LNCAP (cell line): ENCODE results near the gene PLK3.

Experiments used
- TF ChIP-seq, protein P1 (sequence below): fragments of 450-650 bp; IDR thresholded peaks from 2 replicates; pipeline ENCODE4 v1.5.1; 2017; ENCODE audit warnings: mild to moderate bottlenecking

Gene PLK3

DNA sequence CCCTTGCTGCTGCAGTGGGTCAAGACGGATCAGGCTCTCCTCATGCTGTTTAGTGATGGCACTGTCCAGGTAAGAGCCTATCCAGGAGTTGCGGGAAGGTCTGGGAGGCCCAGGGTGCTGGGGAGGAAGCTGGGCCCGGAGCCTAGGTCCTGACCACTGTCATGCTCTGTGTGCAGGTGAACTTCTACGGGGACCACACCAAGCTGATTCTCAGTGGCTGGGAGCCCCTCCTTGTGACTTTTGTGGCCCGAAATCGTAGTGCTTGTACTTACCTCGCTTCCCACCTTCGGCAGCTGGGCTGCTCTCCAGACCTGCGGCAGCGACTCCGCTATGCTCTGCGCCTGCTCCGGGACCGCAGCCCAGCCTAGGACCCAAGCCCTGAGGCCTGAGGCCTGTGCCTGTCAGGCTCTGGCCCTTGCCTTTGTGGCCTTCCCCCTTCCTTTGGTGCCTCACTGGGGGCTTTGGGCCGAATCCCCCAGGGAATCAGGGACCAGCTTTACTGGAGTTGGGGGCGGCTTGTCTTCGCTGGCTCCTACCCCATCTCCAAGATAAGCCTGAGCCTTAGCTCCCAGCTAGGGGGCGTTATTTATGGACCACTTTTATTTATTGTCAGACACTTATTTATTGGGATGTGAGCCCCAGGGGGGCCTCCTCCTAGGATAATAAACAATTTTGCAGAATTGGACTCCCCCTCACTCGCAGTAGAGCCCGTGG, 5.3 kb downstream of the PLK3 start:
- TF ChIP-seq, protein P1, sequence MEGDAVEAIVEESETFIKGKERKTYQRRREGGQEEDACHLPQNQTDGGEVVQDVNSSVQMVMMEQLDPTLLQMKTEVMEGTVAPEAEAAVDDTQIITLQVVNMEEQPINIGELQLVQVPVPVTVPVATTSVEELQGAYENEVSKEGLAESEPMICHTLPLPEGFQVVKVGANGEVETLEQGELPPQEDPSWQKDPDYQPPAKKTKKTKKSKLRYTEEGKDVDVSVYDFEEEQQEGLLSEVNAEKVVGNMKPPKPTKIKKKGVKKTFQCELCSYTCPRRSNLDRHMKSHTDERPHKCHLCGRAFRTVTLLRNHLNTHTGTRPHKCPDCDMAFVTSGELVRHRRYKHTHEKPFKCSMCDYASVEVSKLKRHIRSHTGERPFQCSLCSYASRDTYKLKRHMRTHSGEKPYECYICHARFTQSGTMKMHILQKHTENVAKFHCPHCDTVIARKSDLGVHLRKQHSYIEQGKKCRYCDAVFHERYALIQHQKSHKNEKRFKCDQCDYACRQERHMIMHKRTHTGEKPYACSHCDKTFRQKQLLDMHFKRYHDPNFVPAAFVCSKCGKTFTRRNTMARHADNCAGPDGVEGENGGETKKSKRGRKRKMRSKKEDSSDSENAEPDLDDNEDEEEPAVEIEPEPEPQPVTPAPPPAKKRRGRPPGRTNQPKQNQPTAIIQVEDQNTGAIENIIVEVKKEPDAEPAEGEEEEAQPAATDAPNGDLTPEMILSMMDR: no peak

DNA sequence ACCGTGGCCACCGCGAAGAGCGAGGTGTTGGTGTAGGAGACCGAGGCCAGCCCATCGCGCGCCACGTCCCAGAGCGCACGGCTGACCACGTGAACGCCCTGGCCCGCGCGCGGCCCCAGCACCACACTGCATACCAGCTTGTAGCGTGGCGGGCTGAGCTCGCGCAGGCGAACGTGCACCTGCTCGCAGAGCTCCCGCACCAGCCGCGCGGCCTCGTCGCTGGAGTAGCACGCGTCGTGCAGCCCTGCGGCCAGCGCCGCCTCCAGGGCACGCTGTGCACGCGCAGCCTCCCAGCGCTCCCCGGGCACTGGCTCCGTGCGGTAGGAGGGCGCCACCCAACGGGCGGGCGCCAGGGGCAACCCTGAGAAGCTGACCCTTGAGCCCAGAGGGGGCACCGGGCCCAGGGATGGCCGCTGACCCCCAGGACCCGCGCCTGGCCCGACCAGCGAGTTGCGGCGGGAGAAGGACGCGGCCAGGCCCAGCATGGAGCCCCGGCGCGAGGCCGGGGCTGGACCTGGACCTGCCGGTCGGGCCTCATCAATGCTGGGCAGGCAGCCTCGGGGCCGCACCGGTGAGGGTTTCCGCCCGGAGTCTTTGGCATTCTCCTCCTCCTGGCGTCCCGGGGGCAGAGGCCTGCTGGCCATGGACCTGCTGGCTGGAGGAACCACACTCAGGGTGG, 6.0 kb downstream of the PLK3 start:
- TF ChIP-seq, protein P1: no peak

DNA sequence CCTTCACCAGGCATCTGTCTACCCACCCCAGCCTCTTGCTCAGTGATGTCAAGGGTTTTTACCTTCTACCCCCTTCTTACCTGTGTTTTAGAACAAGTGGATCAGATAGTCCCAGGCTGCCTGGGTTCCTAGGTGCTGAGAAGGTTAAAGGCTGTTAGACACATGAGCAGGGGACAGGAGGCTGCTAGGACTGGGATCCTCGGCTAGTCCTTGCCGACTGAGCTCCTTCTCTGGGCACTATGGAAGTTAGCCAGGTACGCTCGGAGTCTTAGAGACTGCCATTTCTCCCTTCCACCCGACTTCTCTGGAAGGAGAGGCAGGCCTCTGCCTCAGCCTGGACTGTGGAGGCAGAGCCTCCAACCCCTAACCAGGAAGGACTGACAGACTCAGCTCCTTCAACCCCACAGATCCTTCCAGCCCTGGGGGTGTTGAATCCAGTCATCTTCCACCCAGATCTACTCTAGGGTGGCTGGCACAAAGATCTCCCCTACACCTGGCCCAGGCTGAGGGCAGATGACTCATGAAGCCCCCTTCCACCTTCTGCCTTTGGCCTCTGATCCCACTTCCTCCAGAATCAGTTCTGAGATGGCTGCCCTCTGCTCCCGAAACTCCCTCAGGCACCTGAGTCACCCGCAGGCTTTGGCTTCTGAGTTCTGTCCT, 6.7 kb downstream of the PLK3 start, which contains the start of gene DYNLT4:
DYNLT4 (minus strand) TSS at position 648 of the 660 bp plus-strand sequence. CDS start 683 bp downstream, outside the sequence.
- TF ChIP-seq, protein P1: no peak

DNA sequence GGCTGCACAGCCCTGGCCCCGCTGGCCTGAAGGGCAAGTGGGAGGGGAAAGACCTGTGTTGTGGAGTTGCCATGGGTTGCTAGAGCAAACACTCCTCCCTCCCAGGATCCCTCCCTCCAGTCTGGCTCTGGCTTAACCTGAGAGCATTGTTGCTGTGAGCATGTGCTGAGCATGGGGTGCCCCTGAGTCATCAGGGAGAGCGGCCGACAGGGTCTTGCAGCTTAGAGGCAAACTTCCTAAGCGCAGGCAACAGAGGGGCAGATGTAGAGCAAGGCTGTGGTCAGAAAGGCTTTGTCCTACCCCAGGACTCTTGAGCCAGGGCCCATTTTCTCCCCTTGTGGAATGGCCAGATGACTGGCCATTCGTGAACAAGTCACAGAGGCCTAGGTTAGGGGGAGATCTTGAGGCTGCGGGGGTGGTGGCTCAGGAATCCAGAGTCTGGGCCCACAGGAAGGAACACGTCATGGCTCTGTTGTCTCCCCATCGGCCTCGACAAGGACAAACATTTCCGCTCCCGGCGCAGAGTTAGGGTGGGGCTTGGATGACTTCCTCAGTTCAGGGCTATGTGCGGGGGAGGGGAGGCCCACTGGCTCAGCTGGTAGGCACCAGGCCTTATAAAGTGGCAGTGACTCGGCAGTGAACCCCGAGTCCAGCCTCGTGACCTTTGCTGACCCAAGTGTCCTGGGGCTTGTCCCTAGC, 7.3 kb downstream of the PLK3 start:
- TF ChIP-seq, protein P1: no peak

DNA sequence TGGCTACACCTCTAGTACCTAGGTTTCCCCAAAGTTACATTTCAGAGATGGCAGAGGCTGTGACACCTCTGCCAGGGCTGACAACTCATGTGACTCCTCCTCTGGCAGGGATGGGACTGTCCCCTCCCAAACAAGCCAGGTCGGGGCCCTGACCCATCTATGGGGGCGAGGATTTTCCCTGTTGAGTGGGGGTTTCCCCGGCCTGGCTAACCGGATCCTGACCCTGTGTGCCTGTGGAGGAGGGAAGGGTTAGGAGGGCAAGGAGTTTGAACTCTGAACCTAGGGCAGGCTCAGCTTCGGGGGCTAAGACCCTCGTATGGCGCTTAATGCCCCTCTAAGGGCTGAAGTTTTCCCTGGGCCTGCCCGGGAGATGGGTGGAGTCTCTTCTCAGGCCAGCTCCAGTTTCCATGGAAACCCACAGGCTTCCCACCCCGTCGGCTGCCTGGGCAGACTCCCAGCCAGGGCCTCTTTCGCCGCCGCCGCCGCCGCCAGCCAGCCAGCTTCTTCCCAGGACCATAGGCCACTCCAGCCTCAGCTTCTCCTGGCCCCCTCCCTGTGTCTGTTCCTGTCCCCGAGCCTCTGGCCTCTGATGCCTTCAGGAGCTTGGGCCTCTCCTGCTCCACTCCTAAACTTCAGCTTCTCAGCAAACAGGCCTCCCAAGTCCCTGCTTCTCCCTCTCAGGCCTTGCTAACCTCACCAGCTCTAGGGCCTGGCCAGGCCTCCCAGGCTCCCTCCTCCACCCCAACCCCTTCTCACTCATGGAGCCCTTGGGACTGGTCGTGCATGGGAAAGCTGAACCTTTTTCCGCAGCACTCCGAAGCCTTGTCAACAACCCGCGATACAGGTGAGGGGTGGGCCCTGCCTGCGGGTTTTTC, 8.1 kb downstream of the PLK3 start, which contains the start of gene BTBD19:
BTBD19 (plus strand) TSS at position 461 of the 875 bp plus-strand sequence; CDS start at position 759, 298 bp downstream.
- TF ChIP-seq, protein P1: no peak

DNA sequence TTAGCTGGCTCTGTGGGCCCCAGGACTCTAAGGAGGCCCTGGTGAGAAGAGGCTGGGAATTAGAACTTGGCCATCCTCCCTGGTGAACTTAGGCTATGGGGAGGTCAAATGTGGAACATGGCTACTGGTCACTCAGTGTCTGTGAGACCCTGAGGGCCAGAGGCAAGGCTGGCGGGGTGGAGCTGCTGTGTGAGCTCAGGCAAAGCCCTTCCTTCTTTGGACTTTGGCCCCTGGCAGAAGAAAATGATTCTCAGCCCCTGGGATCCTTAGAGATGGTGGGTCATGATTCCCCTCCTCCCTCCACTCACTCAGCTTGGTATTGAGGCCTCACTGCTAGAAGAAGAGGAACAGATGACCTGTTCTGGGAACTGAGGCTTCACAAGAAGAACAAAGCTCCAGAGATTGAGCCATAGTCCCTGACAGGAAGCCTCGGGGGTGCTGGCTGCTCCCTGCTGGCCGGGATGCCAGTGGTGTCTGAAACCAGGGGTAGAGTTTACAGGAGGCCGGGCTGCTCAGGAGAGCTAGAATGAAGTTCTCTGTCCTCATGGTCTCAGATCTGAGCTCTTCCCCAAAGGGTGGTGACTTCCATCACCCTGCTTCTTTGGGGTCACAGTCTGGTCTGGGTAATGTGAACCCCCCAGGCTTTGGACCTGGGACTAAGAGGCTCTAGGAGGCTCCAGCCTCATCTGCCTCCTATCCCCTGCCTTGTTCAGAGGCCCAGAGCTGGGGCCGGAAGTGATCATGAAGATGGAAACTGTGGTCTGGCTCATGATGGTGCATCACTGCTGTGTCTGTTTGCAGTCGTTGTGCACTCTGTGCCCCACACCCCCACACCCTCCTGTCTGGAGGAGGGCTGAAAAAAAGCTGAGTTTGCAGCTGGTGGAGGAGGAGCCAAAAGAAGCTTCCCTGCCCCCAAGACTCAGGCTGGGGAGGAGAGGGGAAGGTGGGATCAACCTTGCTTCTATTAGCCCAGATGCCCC, 9.1 kb downstream of the PLK3 start:
- TF ChIP-seq, protein P1: no peak
